Fibroblast of gingiva (primary cell): ENCODE measurements around the gene GPR35.
A peak's percentile ranks its signal among the peaks of the same experiment; 100 is the strongest.

Experiments used
- DNase-seq: peaks from one replicate; pipeline ENCODE4 v3.0.0-alpha.2; 2011; ENCODE audit warnings: low read depth

The GPR35 gene

GRCh38 chr2:240624011-240624949, 1.0 kb upstream of the GPR35 start:
- DNase-seq = no peak

- no peak for DNase-seq
These were observed 1.4 kb downstream of the GPR35 start for GRCh38 chr2:240626531-240627300.

- DNase-seq = no peak
These were observed 2.6 kb downstream of the GPR35 start for GRCh38 chr2:240627736-240628506.

GRCh38 chr2:240628507-240628807, 3.2 kb downstream of the GPR35 start:
- DNase-seq = no peak

- no peak for DNase-seq
These were observed 3.7 kb downstream of the GPR35 start for GRCh38 chr2:240628808-240629618.

GRCh38 chr2:240629619-240629967, 4.3 kb downstream of the GPR35 start:
- no peak for DNase-seq

GRCh38 chr2:240629968-240630770, 4.9 kb downstream of the GPR35 start:
- no peak for DNase-seq

- no peak for DNase-seq
These were observed 5.7 kb downstream of the GPR35 start for GRCh38 chr2:240630771-240631547.

- no peak for DNase-seq
These were observed 6.4 kb downstream of the GPR35 start for GRCh38 chr2:240631548-240632305.

GRCh38 chr2:240632306-240632721, 7.0 kb downstream of the GPR35 start:
- no peak for DNase-seq

GRCh38 chr2:240635121-240635997, 10.1 kb downstream of the GPR35 start:
- no peak for DNase-seq

GRCh38 chr2:240635998-240636547, 10.8 kb downstream of the GPR35 start:
- no peak for DNase-seq

- DNase-seq = no peak
These were observed 11.4 kb downstream of the GPR35 start for GRCh38 chr2:240636563-240637115.

GRCh38 chr2:240637116-240637900, 12.0 kb downstream of the GPR35 start:
- no peak for DNase-seq

- DNase-seq = no peak
These were observed 12.6 kb downstream of the GPR35 start for GRCh38 chr2:240637901-240638345.

GRCh38 chr2:240638512-240639160, 13.4 kb downstream of the GPR35 start:
- peak; percentile 36 for DNase-seq
